HUES6 (cell line): ENCODE data around the gene ATP1A2.
"Not testable (repeated sequence)": the region's sequence is repeated elsewhere in the genome, so short reads cannot be mapped to it uniquely, and the experiment has no call there.

ENCODE experiments used
- H3K27ac ChIP-seq: 2 replicates; pipeline ENCODE4 v1.7.0; 2013; ENCODE audit warnings: low read depth, mild to moderate bottlenecking, low read length, inconsistent platforms
- H3K27me3 ChIP-seq: 2 replicates; pipeline ENCODE4 v1.6.1; 2013; ENCODE audit warnings: low read length; ENCODE audit not compliant: control insufficient read depth, insufficient read depth
- H3K36me3 ChIP-seq: 2 replicates; pipeline ENCODE4 v1.6.1; 2013; ENCODE audit warnings: low read length; ENCODE audit not compliant: control insufficient read depth, insufficient read depth
- H3K4me1 ChIP-seq: 2 replicates; pipeline ENCODE4 v1.6.1; 2013; ENCODE audit warnings: low read length; ENCODE audit not compliant: control insufficient read depth, insufficient read depth
- H3K4me3 ChIP-seq: 2 replicates; pipeline ENCODE4 v1.5.1; 2013; ENCODE audit warnings: low read depth, low read length
- H3K9ac ChIP-seq: one replicate; pipeline ENCODE4 v1.6.1; 2013; ENCODE audit warnings: mild to moderate bottlenecking, low read length
- H3K9me3 ChIP-seq: 2 replicates; pipeline ENCODE4 v1.6.1; 2013; ENCODE audit warnings: low read depth, low read length; ENCODE audit not compliant: control insufficient read depth, insufficient read depth

Gene ATP1A2

DNA sequence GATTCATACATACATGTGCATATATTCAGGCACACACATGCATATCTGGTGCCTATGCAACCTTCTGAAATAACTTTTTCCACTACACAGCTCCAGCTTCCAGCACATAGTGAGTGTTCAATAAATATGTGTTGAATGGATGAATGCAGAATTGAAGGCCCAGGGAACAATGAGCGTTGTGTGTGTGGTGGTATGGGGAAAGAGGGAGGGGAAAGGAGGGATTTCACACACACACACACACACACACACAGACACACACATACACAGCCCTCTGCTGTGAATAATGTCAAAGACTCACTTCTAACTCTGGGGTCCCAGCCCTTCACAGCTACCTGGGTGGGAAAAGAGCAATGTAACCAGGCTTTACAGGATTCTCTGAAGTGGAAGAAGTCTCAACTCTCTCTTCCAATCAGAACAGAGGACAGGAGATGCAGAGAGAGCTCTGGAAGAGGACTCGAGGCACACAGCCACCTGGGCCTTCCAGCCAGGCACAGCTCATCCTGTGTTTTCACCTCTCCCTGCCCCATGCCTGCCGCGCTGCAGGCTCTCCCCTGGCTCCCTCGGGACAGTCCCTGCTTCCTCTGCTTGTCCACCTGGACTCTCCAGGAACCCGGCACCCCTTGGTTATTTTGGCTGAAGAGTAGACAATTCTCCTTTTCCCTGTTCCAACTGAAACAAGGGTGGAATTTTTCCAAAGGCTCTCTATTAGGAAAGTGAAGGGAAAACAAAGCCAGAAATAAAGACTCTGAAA is 11.7 kb upstream of the ATP1A2 start:
- no peak overlapping the region for H3K27ac ChIP-seq
- peaks cover 41% of the 10 kb centered on the region for H3K4me1 ChIP-seq
- no peaks in the 10 kb centered on the region for H3K27me3 ChIP-seq
- no peaks in the 10 kb centered on the region for H3K9me3 ChIP-seq
- no peak overlapping the region for H3K9ac ChIP-seq
- no peak overlapping the region for H3K4me3 ChIP-seq
- no peaks in the 10 kb centered on the region for H3K36me3 ChIP-seq

- Histone ChIP-seq H3K9ac (no peak overlapping the region), H3K36me3 (no peaks in the 10 kb centered on the region), H3K27ac (no peak overlapping the region), H3K4me1 (peaks cover 42% of the 10 kb centered on the region), H3K9me3 (no peaks in the 10 kb centered on the region), H3K27me3 (no peaks in the 10 kb centered on the region), H3K4me3 (no peak overlapping the region)
Observed at GRCh38 chr1:160104486-160104885, 11.1 kb upstream of the ATP1A2 start.

GRCh38 chr1:160105155-160105554 is 10.4 kb upstream of the ATP1A2 start:
- Histone ChIP-seq H3K9ac (no peak overlapping the region), H3K27ac (no peak overlapping the region), H3K4me3 (no peak overlapping the region), H3K9me3 (no peaks in the 10 kb centered on the region), H3K27me3 (no peaks in the 10 kb centered on the region), H3K4me1 (peaks cover 48% of the 10 kb centered on the region), H3K36me3 (no peaks in the 10 kb centered on the region)

- no peaks in the 10 kb centered on the region for H3K9me3 ChIP-seq
- no peaks in the 10 kb centered on the region for H3K27me3 ChIP-seq
- H3K9ac ChIP-seq = no peak overlapping the region
Observed at GRCh38 chr1:160107512-160107911, 8.0 kb upstream of the ATP1A2 start.

DNA sequence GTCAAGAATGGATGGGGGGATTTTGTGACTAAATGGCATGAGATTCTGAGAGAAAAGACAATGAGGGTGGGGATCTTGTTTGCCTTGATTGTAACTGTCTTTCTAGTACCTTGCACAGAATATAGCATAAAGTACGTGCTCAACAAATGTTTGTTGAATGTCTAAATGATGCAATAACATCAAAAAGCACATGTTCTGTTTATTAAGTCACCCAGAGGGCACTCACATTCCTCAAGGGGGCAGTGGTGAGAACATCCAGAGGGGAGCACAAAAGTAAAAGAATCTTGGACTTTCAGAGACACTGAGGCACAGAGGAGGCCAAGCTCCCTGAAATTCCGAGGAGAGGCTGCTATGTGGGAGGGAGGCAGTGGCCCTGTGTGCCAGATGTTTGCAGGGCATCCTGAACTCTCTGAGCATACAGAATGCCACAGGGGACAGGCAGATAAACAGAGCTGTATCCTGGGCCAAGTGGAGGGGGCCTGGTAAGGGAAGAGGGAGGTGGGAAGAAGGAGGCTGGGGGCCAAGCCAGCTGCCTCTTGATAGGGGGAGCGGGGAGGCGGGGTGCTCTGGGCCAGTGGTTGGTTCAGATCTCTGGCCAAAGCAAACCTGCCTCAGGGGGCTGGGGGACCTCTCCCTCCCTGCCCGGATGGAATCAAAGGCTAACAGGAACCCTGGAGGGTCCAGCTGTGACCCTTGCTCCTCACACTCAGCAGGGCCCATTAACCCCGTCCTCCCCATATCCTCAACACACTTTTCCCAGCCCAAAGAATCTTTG is 6.5 kb upstream of the ATP1A2 start:
- no peaks in the 10 kb centered on the region for H3K9me3 ChIP-seq
- no peaks in the 10 kb centered on the region for H3K27me3 ChIP-seq
- no peaks in the 10 kb centered on the region for H3K36me3 ChIP-seq
- H3K4me3 ChIP-seq = no peak overlapping the region
- H3K9ac ChIP-seq = no peak overlapping the region
- H3K4me1 ChIP-seq = peaks cover 41% of the 10 kb centered on the region
- H3K27ac ChIP-seq = no peak overlapping the region

More at GRCh38 chr1:160107512-160107911, 8.0 kb upstream of the ATP1A2 start:
- Histone ChIP-seq H3K27ac (no peak overlapping the region), H3K4me3 (no peak overlapping the region), H3K36me3 (no peaks in the 10 kb centered on the region), H3K4me1 (peaks cover 42% of the 10 kb centered on the region)

DNA sequence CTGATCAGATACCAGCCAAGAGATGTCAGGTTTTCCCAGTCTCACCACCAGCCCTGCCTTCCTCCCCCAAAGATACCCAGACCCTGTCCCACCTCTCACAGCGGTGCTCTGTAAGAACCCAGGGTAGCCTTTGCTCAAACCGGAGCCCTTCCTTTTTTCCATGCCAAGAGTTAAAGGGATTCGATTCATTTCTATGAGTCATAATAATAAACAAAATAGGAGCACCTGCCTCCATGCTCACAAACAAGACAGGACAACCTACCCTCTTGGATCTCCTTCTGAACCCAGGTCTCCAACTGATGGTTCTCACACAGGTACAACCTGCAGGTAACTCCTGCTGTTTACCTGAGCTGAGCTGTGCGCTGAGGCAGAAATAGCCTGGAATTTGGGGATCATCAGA is 5.9 kb upstream of the ATP1A2 start:
- Histone ChIP-seq H3K4me1 (peaks cover 41% of the 10 kb centered on the region), H3K27ac (no peak overlapping the region), H3K27me3 (no peaks in the 10 kb centered on the region), H3K9me3 (no peaks in the 10 kb centered on the region), H3K36me3 (no peaks in the 10 kb centered on the region), H3K4me3 (no peak overlapping the region), H3K9ac (no peak overlapping the region)

GRCh38 chr1:160111462-160111861 is 4.1 kb upstream of the ATP1A2 start:
- not testable (repeated sequence) for H3K4me3 ChIP-seq, H3K9ac ChIP-seq, H3K9me3 ChIP-seq, H3K27me3 ChIP-seq, H3K27ac ChIP-seq, H3K36me3 ChIP-seq
- peaks cover 56% of the 10 kb centered on the region for H3K4me1 ChIP-seq

DNA sequence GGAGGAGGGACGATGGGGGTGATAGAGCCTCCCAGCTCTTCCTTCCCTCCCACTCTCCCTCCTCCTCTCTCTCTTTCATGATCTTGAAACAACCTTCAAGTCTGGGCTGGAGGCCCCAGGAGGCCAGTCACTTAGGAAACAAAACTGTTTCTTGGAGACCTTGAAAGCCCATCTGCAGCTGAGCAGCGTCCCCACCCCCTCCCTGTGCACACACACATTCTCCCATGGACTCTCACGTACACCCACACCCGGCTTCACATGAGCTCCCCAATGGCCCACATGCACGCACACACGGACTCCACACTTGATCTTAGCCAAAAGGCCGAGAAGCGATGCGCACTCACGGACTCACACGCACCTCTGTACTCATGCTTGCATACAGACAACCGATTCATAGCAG is 3.2 kb upstream of the ATP1A2 start:
- no peaks in the 10 kb centered on the region for H3K27me3 ChIP-seq
- H3K4me1 ChIP-seq = peaks cover 64% of the 10 kb centered on the region
- no peaks in the 10 kb centered on the region for H3K36me3 ChIP-seq
- H3K9me3 ChIP-seq = no peaks in the 10 kb centered on the region
- H3K27ac ChIP-seq = no peak overlapping the region
- no peak overlapping the region for H3K4me3 ChIP-seq
- H3K9ac ChIP-seq = no peak overlapping the region

GRCh38 chr1:160113407-160113806 is 2.2 kb upstream of the ATP1A2 start:
- Histone ChIP-seq H3K36me3 (no peaks in the 10 kb centered on the region), H3K4me1 (peaks cover 74% of the 10 kb centered on the region), H3K27ac (no peak overlapping the region), H3K9ac (no peak overlapping the region), H3K4me3 (no peak overlapping the region), H3K27me3 (no peaks in the 10 kb centered on the region), H3K9me3 (no peaks in the 10 kb centered on the region)

DNA sequence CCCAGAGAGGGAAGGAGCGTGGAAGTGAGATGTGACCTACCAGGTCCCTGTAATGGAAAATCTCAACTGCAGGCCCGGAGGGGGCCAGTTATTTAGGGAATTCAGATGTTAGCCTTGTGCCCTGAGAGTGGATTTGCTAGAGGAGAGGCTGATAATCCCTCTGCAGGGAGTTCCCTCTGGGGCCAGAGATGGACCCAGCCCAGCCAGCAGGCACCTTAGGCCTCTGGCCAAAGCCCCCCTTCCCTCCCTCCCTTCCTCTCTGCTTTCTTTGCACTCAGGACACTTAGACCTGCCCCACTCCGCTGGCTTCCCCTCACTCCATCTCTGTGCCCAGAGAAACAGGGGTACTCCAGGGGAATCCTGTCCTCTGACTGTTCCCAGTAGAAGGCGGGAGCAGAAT is 1.5 kb upstream of the ATP1A2 start:
- Histone ChIP-seq H3K4me1 (peaks cover 73% of the 10 kb centered on the region), H3K9me3 (no peaks in the 10 kb centered on the region), H3K27me3 (no peaks in the 10 kb centered on the region), H3K27ac (no peak overlapping the region), H3K4me3 (no peak overlapping the region), H3K36me3 (no peaks in the 10 kb centered on the region), H3K9ac (no peak overlapping the region)
